Endothelial cell of umbilical vein (primary cell): ENCODE results near the gene SGCG.

Experiments used
- CTCF ChIP-seq, 2 donors: IDR thresholded peaks; 1 replicate in 1 of 2; 2 replicates in 1 of 2; pipeline ENCODE4 v1.5.1; 2011; ENCODE audit warnings: low read length in 2 of 2, mild to moderate bottlenecking in 2 of 2, moderate library complexity in 2 of 2, control low read depth in 1 of 2, inconsistent platforms in 1 of 2, low read depth in 1 of 2; ENCODE audit not compliant: insufficient read depth in 1 of 2; ENCODE audit errors: extremely low read depth in 1 of 2
- MYC ChIP-seq: IDR thresholded peaks from one replicate; pipeline ENCODE4 v1.6.1; 2011; ENCODE audit warnings: mild to moderate bottlenecking, low read depth, low read length
- POLR2A ChIP-seq: IDR thresholded peaks from 2 replicates; pipeline ENCODE4 v1.6.1; 2012; ENCODE audit warnings: low read depth, mild to moderate bottlenecking, control low read depth, low read length
- POLR2AphosphoS5 ChIP-seq: IDR thresholded peaks from 2 replicates; pipeline ENCODE4 v1.6.1; 2012; ENCODE audit warnings: low read depth, mild to moderate bottlenecking, control low read depth, low read length, moderate library complexity; ENCODE audit not compliant: insufficient read depth

GRCh38 chr13:23205807-23206206, 25.0 kb downstream of the SGCG start:
- TF ChIP-seq CTCF (IDR thresholded peaks at IDR 0.05; ENCODE audit: extremely low read depth in 1 of 2, insufficient read depth in 1 of 2, low read depth in 1 of 2, low read length in 2 of 2) (no peak), POLR2AphosphoS5 (no peak), POLR2A (no peak), MYC (no peak)
